Keratinocyte (primary cell): Measurements from ENCODE around the gene SFMBT1. TPM values are rescaled to one million over a fixed set of nuclear protein-coding genes. Genes with fewer than 3 reads are reported as not detected.

ENCODE experiments used
- DNase-seq: peaks from one replicate; pipeline ENCODE4 v3.0.0-alpha.2; 2011; ENCODE audit warnings: low read depth, missing footprints, low spot score
- FAIRE-seq: peaks from 2 replicates; lab custom pipeline; 2011; peaks lifted over from hg19 to GRCh38; lab: Jason Lieb, UNC
- H2AFZ ChIP-seq: 2 replicates; pipeline ENCODE4 v1.6.0; 2012; ENCODE audit warnings: low read length, control low read depth, inconsistent platforms; ENCODE audit not compliant: control insufficient read depth
- H3K27ac ChIP-seq: 2 replicates; pipeline ENCODE4 v1.5.1; 2011; ENCODE audit warnings: low read length; ENCODE audit not compliant: control insufficient read depth, insufficient read depth
- H3K27me3 ChIP-seq: 3 replicates; pipeline ENCODE4 v1.6.0; 2011; ENCODE audit warnings: low read length; ENCODE audit not compliant: control insufficient read depth, insufficient read depth; ENCODE audit errors: extremely low read depth
- H3K36me3 ChIP-seq, 2 experiments: 2 replicates in 1 of 2; 3 replicates in 1 of 2; pipeline ENCODE4 v1.5.1; 2011; ENCODE audit warnings: low read length in 2 of 2, mild to moderate bottlenecking in 1 of 2; ENCODE audit not compliant: control insufficient read depth in 2 of 2, insufficient read depth in 2 of 2; ENCODE audit errors: extremely low read depth in 1 of 2
- H3K4me1 ChIP-seq: 3 replicates; pipeline ENCODE4 v1.5.1; 2011; ENCODE audit warnings: low read length; ENCODE audit not compliant: control insufficient read depth, insufficient read depth; ENCODE audit errors: extremely low read depth
- H3K4me2 ChIP-seq: 3 replicates; pipeline ENCODE4 v1.6.0; 2011; ENCODE audit warnings: low read depth, low read length; ENCODE audit not compliant: control insufficient read depth, insufficient read depth; ENCODE audit errors: extremely low read depth
- H3K4me3 ChIP-seq, 3 experiments: fragments of 200-600 bp in 1 of 3; sonication (generic) in 1 of 3; 2 replicates in 2 of 3; 3 replicates in 1 of 3; pipeline ENCODE4 v1.5.1; 2011 to 2016; ENCODE audit warnings: low read length in 3 of 3, mild to moderate bottlenecking in 3 of 3, control low read depth in 2 of 3, inconsistent platforms in 1 of 3, low read depth in 1 of 3, mixed read lengths in 1 of 3, mixed run types in 1 of 3, moderate library complexity in 1 of 3; ENCODE audit not compliant: control insufficient read depth in 2 of 3, insufficient read depth in 2 of 3; ENCODE audit errors: extremely low read depth in 1 of 3
- H3K79me2 ChIP-seq: 2 replicates; pipeline ENCODE4 v1.6.0; 2012; ENCODE audit warnings: low read length; ENCODE audit not compliant: control insufficient read depth, insufficient read depth
- H3K9ac ChIP-seq: 3 replicates; pipeline ENCODE4 v1.6.0; 2011; ENCODE audit warnings: low read length; ENCODE audit not compliant: control insufficient read depth, insufficient read depth; ENCODE audit errors: extremely low read depth
- H3K9me1 ChIP-seq: 3 replicates; pipeline ENCODE4 v1.6.0; 2011; ENCODE audit warnings: low read length; ENCODE audit not compliant: control insufficient read depth, insufficient read depth; ENCODE audit errors: extremely low read depth
- H3K9me3 ChIP-seq: 2 replicates; pipeline ENCODE4 v1.5.1; 2012; ENCODE audit warnings: low read depth, low read length; ENCODE audit not compliant: control insufficient read depth
- H4K20me1 ChIP-seq: 3 replicates; pipeline ENCODE4 v1.6.0; 2011; ENCODE audit warnings: low read length; ENCODE audit not compliant: control insufficient read depth, insufficient read depth; ENCODE audit errors: extremely low read depth
- EZH2 ChIP-seq: IDR thresholded peaks from one replicate; pipeline ENCODE4 v1.6.1; 2012; ENCODE audit warnings: inconsistent platforms, mild to moderate bottlenecking, low read length, moderate library complexity
- dilution Hi-C: fragments of 300-500 bp; cut with MboI; formaldehyde crosslinking; loops from one replicate; pipeline ENCODE4 v1.7.0; 2020; ENCODE audit warnings: low sequenced_read_pairs; ENCODE audit not compliant: extremely low pct_ligation_motif_present
- polyA plus RNA-seq, 5 experiments: library from polyadenylated mRNA; depleted of rRNA in 3 of 5; stranded (reverse) in 3 of 5; stranded (forward) in 1 of 5; unstranded in 1 of 5; fragments of >200 nt; gene quantifications; 1 replicate in 1 of 5; 2 replicates in 3 of 5; 3 replicates in 1 of 5; pipeline versions ENCODE4 v1.2.1 to v1.2.3, GENCODE V29; 2011 to 2012; ENCODE audit warnings: missing spikeins in 2 of 5, low read depth in 1 of 5, low replicate concordance in 1 of 5
- TF ChIP-seq, protein P1 (sequence below), 3 experiments: IDR thresholded peaks in 1 of 3; conservative IDR thresholded peaks in 1 of 3; optimal IDR thresholded peaks in 1 of 3; 2 replicates in 2 of 3; 3 replicates in 1 of 3; pipeline versions ENCODE3 to v1.5.1; 2011; ENCODE audit warnings: low read length in 3 of 3, mild to moderate bottlenecking in 3 of 3, moderate library complexity in 2 of 3, control low read depth in 1 of 3, inconsistent platforms in 1 of 3; ENCODE audit not compliant: insufficient read depth in 2 of 3; ENCODE audit errors: extremely low read depth in 1 of 3

SFMBT1 gene
- polyA plus RNA-seq, 1 donor (not counting 4 experiments of a cell fraction or from before 2014, with no cell fraction given) = 4.1 TPM

DNA sequence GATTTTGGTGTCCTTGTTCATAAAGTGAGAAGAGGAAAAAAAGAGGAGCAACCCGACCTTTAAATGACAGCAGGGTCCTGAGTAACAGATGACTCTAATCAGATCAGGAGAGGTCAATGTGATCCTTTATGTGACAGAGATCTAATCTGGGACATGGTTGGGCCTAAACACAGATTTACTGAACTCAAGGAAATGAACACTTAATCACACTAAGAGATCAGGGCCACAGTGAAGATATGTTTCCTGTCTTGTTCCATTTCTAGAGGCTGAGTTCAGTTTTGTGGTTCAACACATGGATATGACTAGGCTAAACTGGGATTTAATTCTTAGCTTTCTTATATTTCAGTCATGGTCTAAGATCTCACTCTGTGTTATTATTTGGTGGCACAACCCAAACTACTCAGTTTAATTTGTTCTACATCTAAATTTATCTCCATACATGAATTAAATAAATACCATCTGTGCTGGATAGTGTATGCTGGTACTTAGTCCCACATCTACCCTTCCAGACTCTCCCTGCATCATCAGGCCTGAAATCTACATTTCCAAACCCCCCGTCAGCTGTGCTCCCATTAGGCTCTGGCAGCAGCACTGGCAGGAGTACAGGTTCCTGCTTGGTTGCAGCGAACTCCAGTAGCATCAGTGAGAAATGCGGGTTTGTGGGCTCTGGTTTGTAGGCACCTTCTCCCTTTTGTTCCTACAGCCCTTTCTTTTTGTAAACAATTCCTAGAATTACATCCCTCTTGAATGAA lies 22.6 kb downstream of the SFMBT1 start:
- Histone ChIP-seq H3K27me3 (no peaks in the 10 kb centered on the region), H3K4me3 (no peak overlapping the region), H3K4me1 (no peaks in the 10 kb centered on the region), H3K9me3 (no peaks in the 10 kb centered on the region), H3K9ac (no peak overlapping the region), H3K36me3 (no peaks in the 10 kb centered on the region), H3K4me2 (no peak overlapping the region), H4K20me1 (no peaks in the 10 kb centered on the region), H3K9me1 (no peaks in the 10 kb centered on the region), H2AFZ (no peak overlapping the region), H3K27ac (no peak overlapping the region), H3K79me2 (peaks cover 3% of the 10 kb centered on the region)
- DNase-seq (no peak), FAIRE-seq (no peak)
- dilution Hi-C loops = no loop called here
- no peak for TF ChIP-seq EZH2
- TF ChIP-seq, protein P1, sequence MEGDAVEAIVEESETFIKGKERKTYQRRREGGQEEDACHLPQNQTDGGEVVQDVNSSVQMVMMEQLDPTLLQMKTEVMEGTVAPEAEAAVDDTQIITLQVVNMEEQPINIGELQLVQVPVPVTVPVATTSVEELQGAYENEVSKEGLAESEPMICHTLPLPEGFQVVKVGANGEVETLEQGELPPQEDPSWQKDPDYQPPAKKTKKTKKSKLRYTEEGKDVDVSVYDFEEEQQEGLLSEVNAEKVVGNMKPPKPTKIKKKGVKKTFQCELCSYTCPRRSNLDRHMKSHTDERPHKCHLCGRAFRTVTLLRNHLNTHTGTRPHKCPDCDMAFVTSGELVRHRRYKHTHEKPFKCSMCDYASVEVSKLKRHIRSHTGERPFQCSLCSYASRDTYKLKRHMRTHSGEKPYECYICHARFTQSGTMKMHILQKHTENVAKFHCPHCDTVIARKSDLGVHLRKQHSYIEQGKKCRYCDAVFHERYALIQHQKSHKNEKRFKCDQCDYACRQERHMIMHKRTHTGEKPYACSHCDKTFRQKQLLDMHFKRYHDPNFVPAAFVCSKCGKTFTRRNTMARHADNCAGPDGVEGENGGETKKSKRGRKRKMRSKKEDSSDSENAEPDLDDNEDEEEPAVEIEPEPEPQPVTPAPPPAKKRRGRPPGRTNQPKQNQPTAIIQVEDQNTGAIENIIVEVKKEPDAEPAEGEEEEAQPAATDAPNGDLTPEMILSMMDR (optimal IDR thresholded peaks at IDR 0.05 in 1 of 3, IDR thresholded peaks at IDR 0.05 in 1 of 3, conservative IDR thresholded peaks at IDR 0.05 in 1 of 3; ENCODE audit: extremely low read depth in 1 of 3, insufficient read depth in 2 of 3, low read length in 3 of 3) = no peak

DNA sequence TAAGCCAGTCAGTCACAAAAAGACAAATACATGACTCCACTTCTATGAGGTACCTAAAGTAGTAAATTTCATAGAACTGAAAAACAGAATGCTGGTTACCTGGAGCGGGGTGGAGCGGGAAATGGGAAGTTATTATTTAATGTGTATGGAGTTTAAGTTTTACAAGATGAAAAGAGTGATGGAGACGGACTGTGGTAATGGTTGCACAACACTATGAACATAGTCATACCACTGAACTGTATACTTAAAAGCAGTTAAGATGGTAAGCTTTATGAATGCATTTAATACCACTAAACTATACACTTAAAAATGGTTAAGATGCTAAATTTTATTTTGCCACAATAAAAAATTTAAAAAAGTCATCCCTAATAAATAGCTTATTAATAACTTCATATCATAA lies 23.2 kb downstream of the SFMBT1 start:
- Histone ChIP-seq H3K27ac (no peak overlapping the region), H4K20me1 (no peaks in the 10 kb centered on the region), H3K4me3 (no peak overlapping the region), H3K9me1 (no peaks in the 10 kb centered on the region), H3K9me3 (no peaks in the 10 kb centered on the region), H3K36me3 (no peaks in the 10 kb centered on the region), H3K4me1 (no peaks in the 10 kb centered on the region), H3K79me2 (peaks cover 3% of the 10 kb centered on the region), H3K27me3 (no peaks in the 10 kb centered on the region), H3K9ac (no peak overlapping the region), H3K4me2 (no peak overlapping the region), H2AFZ (no peak overlapping the region)
- TF ChIP-seq, protein P1 (optimal IDR thresholded peaks at IDR 0.05 in 1 of 3, IDR thresholded peaks at IDR 0.05 in 1 of 3, conservative IDR thresholded peaks at IDR 0.05 in 1 of 3; ENCODE audit: extremely low read depth in 1 of 3, insufficient read depth in 2 of 3, low read length in 3 of 3) = no peak
- no peak for TF ChIP-seq EZH2
- dilution Hi-C loops = no loop called here
- DNase-seq (no peak), FAIRE-seq (no peak)
